Neuron (in vitro differentiated cells): ENCODE measurements around the gene RAD23B.

ENCODE experiments used
- H2AFZ ChIP-seq: one replicate; pipeline ENCODE4 v1.6.1; 2013; ENCODE audit warnings: low read depth, mild to moderate bottlenecking, inconsistent platforms, low read length, moderate library complexity
- H3K27me3 ChIP-seq: one replicate; pipeline ENCODE4 v1.6.1; 2013; ENCODE audit warnings: low read length; ENCODE audit not compliant: insufficient read depth
- H3K36me3 ChIP-seq: one replicate; pipeline ENCODE4 v1.6.1; 2013; ENCODE audit warnings: low read length; ENCODE audit not compliant: insufficient read depth
- H3K4me1 ChIP-seq: one replicate; pipeline ENCODE4 v1.6.1; 2013; ENCODE audit warnings: low read length; ENCODE audit not compliant: insufficient read depth
- H3K4me3 ChIP-seq: 2 replicates; pipeline ENCODE4 v1.5.1; 2013; ENCODE audit warnings: mild to moderate bottlenecking, low read length, moderate library complexity
- H3K9me3 ChIP-seq: one replicate; pipeline ENCODE4 v1.6.1; 2013; ENCODE audit warnings: low read length

RAD23B gene

GRCh38 chr9:107282759-107283622, at the start of gene RAD23B:
RAD23B (plus strand) TSS chr9:107283279; CDS start chr9:107283630, 351 bp downstream.
- peak within 1 kb of the TSS; percentile 80 for H2AFZ ChIP-seq
- no peaks in the 10 kb centered on the region for H3K27me3 ChIP-seq
- H3K4me1 ChIP-seq: peaks cover 8% of the 10 kb centered on the region
- no peaks in the 10 kb centered on the region for H3K36me3 ChIP-seq
- H3K4me3 ChIP-seq: peak within 1 kb of the TSS; percentile 71
- H3K9me3 ChIP-seq: no peaks in the 10 kb centered on the region

GRCh38 chr9:107235765-107236442, 47.2 kb upstream of the RAD23B start:
- H2AFZ ChIP-seq: no peak overlapping the region
- no peaks in the 10 kb centered on the region for H3K4me1 ChIP-seq
- H3K27me3 ChIP-seq: no peaks in the 10 kb centered on the region
- H3K9me3 ChIP-seq: no peaks in the 10 kb centered on the region
- H3K36me3 ChIP-seq: no peaks in the 10 kb centered on the region
- no peak overlapping the region for H3K4me3 ChIP-seq

DNA sequence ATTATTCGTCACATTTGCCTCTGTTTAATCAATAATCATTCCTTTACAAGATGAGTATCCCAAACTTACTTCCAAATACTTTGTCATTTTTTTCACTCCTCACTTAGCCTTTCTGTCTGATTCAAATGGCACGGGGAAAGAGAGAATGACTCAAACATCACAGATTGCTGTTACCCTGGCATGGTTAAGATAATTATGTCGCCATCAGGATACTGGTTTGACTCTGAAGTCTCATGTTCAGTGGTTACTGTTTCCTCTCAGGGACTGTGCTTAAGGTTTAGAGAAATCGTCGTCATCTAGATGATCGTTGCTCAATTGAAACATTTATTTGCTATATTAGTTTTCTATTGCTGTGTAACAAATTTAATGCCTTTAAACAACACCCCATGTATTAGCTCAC, 45.2 kb upstream of the RAD23B start:
- H3K9me3 ChIP-seq: no peaks in the 10 kb centered on the region
- no peaks in the 10 kb centered on the region for H3K36me3 ChIP-seq
- no peak overlapping the region for H3K4me3 ChIP-seq

DNA sequence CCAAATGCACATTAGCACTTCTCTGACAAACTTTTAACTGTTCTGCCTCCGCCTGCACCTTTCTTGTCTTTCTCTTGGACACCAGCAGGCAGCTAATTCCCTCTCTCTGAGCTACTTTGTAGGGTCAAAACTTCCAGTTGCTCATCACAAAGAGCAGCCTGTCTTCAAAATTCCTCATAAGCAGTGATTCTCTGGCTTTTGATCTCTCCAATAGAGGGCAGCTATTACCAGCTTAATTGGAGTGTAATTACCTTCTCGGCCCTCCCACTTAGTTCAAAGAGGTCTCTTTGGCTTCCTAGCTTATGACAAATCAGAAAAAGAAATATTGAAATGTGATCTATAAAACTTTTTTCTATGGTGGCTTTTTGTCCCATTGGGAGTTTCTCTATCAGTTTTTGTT, 43.6 kb upstream of the RAD23B start:
- Histone ChIP-seq H3K9me3 (no peaks in the 10 kb centered on the region), H3K27me3 (no peaks in the 10 kb centered on the region), H3K4me3 (no peak overlapping the region), H3K36me3 (no peaks in the 10 kb centered on the region), H2AFZ (no peak overlapping the region), H3K4me1 (no peaks in the 10 kb centered on the region)

More for the DNA sequence above, 45.2 kb upstream of the RAD23B start:
- H3K27me3 ChIP-seq: no peaks in the 10 kb centered on the region
- no peak overlapping the region for H2AFZ ChIP-seq
- H3K4me1 ChIP-seq: no peaks in the 10 kb centered on the region

GRCh38 chr9:107240260-107240659, 42.8 kb upstream of the RAD23B start:
- Histone ChIP-seq H2AFZ (no peak overlapping the region), H3K27me3 (no peaks in the 10 kb centered on the region), H3K9me3 (no peaks in the 10 kb centered on the region), H3K4me1 (no peaks in the 10 kb centered on the region), H3K4me3 (no peak overlapping the region), H3K36me3 (no peaks in the 10 kb centered on the region)

GRCh38 chr9:107242073-107243030, 40.7 kb upstream of the RAD23B start:
- H3K9me3 ChIP-seq: no peaks in the 10 kb centered on the region
- H3K27me3 ChIP-seq: no peaks in the 10 kb centered on the region
- no peak overlapping the region for H2AFZ ChIP-seq
- no peaks in the 10 kb centered on the region for H3K36me3 ChIP-seq
- no peaks in the 10 kb centered on the region for H3K4me1 ChIP-seq
- no peak overlapping the region for H3K4me3 ChIP-seq

DNA sequence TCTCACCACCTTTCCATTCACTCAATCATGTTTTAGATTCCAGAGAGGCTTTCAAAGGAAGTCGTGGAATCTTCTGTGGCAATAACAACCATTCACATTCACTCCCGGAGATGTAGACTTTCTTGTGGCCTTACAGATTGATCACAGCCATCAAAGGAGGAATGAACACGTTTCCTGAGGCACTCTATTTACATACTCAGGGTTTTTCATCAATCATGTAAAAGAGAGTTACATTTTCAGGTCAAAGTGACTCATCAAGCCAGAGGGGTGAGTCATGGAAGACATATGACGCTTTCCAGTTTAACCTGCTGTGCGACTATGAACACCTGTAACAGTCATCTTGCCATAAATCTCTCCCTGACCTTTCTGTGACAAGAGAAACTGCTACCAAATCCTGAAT, 39.3 kb upstream of the RAD23B start:
- H3K36me3 ChIP-seq: no peaks in the 10 kb centered on the region
- H3K4me1 ChIP-seq: peaks cover 2% of the 10 kb centered on the region
- H2AFZ ChIP-seq: no peak overlapping the region
- no peaks in the 10 kb centered on the region for H3K9me3 ChIP-seq
- H3K4me3 ChIP-seq: no peak overlapping the region
- no peaks in the 10 kb centered on the region for H3K27me3 ChIP-seq

- H3K4me1 ChIP-seq: peaks cover 13% of the 10 kb centered on the region
- no peaks in the 10 kb centered on the region for H3K36me3 ChIP-seq
Observed at GRCh38 chr9:107246259-107247254, 36.5 kb upstream of the RAD23B start.

GRCh38 chr9:107248714-107249113, 34.4 kb upstream of the RAD23B start:
- Histone ChIP-seq H3K27me3 (no peaks in the 10 kb centered on the region), H2AFZ (no peak overlapping the region), H3K4me3 (no peak overlapping the region), H3K4me1 (peaks cover 16% of the 10 kb centered on the region), H3K36me3 (no peaks in the 10 kb centered on the region), H3K9me3 (no peaks in the 10 kb centered on the region)

More at GRCh38 chr9:107246259-107247254, 36.5 kb upstream of the RAD23B start:
- no peak overlapping the region for H3K4me3 ChIP-seq
- no peaks in the 10 kb centered on the region for H3K9me3 ChIP-seq
- no peak overlapping the region for H2AFZ ChIP-seq
- H3K27me3 ChIP-seq: no peaks in the 10 kb centered on the region

- Histone ChIP-seq H3K9me3 (no peaks in the 10 kb centered on the region), H3K36me3 (no peaks in the 10 kb centered on the region), H3K27me3 (no peaks in the 10 kb centered on the region), H2AFZ (no peak overlapping the region), H3K4me1 (peaks cover 16% of the 10 kb centered on the region), H3K4me3 (no peak overlapping the region)
Observed at GRCh38 chr9:107249131-107249533, 33.9 kb upstream of the RAD23B start.

DNA sequence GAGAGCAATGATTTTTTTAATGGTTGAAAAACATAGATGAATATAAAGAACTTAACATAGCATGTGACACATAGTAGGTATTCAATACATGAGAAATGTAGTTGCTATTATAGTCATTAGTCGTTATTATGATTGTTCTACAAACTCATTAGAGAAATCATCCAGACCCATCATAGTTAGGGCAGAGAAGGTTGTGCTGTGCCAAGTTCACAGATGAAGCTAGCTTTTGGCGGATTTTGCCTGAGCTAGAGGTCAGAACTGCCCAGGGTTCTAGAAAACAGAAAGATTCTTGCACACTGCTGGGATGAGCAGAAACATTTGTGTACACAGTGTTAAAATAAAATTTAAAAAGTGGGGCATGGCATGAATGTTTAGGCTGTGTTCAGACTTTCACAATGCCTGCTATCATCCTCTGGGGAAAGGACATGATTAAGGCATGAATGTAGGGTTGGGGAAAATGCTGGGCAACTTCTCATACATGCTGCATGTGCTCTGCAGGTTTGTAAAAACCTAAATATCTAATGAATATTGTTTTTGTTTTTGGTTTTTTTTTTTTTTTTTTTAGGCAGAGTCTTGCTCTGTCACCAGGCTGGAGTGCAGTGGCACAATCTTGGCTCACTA, 33.3 kb upstream of the RAD23B start:
- Histone ChIP-seq H3K9me3 (no peaks in the 10 kb centered on the region), H3K4me1 (peaks cover 16% of the 10 kb centered on the region), H3K27me3 (no peaks in the 10 kb centered on the region), H2AFZ (no peak overlapping the region), H3K4me3 (no peak overlapping the region), H3K36me3 (no peaks in the 10 kb centered on the region)
